ENCODE measurements around the gene PPP2R5D. TPM values are rescaled to one million over a fixed set of nuclear protein-coding genes. Genes with fewer than 3 reads are reported as not detected.

The PPP2R5D gene
- polyA plus RNA-seq, 3 donors, result 10.3 to 24.9 (median 14.9) TPM

GRCh38 chr6:43006251-43006650, 21.9 kb downstream of the PPP2R5D start:
- no peak for TF ChIP-seq CTCF (IDR thresholded peaks at IDR 0.05)
- Mint-ChIP-seq H3K27ac (peak overlapping the region in 1 of 7 donors; percentile 83), H3K4me1 (no peaks in the 10 kb centered on the region), H3K27me3 (ENCODE audit: low read depth in 3 of 3) (peaks cover 0 to 5% (median 0%) of the 10 kb centered on the region in 3 donors), H3K4me3 (no peak overlapping the region), H3K36me3 (peaks cover 51 to 54% of the 10 kb centered on the region in 2 donors), H3K9me3 (no peaks in the 10 kb centered on the region)
- peaks cover 3% of the 10 kb centered on the region for H4K20me1 ChIP-seq (ENCODE audit: insufficient read depth, low read length)
- no peaks in the 10 kb centered on the region for H3K9me3 ChIP-seq (replicated peaks in 1 of 2; ENCODE audit: control insufficient read depth in 1 of 2, insufficient read depth in 1 of 2, low read length in 2 of 2)
- H3K79me2 ChIP-seq (ENCODE audit: insufficient read depth, low read length), result no peaks in the 10 kb centered on the region
- H3K27me3 ChIP-seq (ENCODE audit: control insufficient read depth in 2 of 2, insufficient read depth in 2 of 2, low read length in 2 of 2), result no peaks in the 10 kb centered on the region
- H3K4me2 ChIP-seq (replicated peaks; ENCODE audit: extremely low read depth, low read length, poor library complexity, severe bottlenecking), result no peak overlapping the region
- no peak overlapping the region for H3K4me3 ChIP-seq (replicated peaks in 1 of 3; ENCODE audit: low read depth in 2 of 3, low read length in 3 of 3)
- H2AFZ ChIP-seq (ENCODE audit: insufficient read depth, low read depth, low read length, poor library complexity, severe bottlenecking), result no peak overlapping the region
- H3K9ac ChIP-seq (ENCODE audit: insufficient read depth, low read length, poor library complexity, severe bottlenecking), result no peak overlapping the region
- no peak overlapping the region for H3K27ac ChIP-seq (ENCODE audit: low read depth in 1 of 2, low read length in 2 of 2)
- 96% methylated on average over 6 of the region's 11 CpGs for WGBS (ENCODE audit: insufficient coverage)
- peaks cover 55 to 69% of the 10 kb centered on the region in 2 donors for H3K36me3 ChIP-seq (replicated peaks in 1 of 2; ENCODE audit: control insufficient read depth in 1 of 2, insufficient read depth in 2 of 2, low read length in 2 of 2)
- intact Hi-C loops (cut with micrococcal nuclease), result loop anchor here in 1 of 2 donors (5.0 kb wide), 1 partner anchor 136 kb away; no protein-coding TSS in a partner anchor
- DNase-seq, result no peak
- no peaks in the 10 kb centered on the region for H3K4me1 ChIP-seq (ENCODE audit: control insufficient read depth in 1 of 2, insufficient read depth in 2 of 2, low read length in 2 of 2)

DNA sequence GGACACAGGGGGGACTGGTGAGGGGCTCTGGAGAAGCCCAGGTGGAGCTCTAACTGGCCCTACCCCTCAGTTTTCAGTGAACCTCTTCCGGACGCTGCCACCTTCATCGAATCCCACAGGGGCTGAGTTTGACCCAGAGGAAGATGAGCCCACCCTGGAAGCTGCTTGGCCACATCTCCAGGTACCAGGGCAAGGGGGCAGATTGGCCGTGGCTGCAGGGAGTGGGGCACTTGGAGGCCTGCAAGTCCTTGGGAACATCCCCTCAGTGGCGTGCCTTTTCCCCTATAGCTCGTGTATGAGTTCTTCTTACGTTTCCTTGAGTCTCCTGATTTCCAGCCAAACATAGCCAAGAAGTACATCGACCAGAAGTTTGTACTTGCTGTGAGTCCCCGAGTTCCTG, 22.8 kb downstream of the PPP2R5D start:
- H3K4me3 ChIP-seq (replicated peaks in 1 of 3; ENCODE audit: low read depth in 2 of 3, low read length in 3 of 3), result no peak overlapping the region
- Mint-ChIP-seq H3K4me3 (no peak overlapping the region), H3K27ac (peak overlapping the region in 1 of 7 donors; percentile 50), H3K36me3 (peaks cover 59 to 62% of the 10 kb centered on the region in 2 donors), H3K4me1 (peaks cover 2% of the 10 kb centered on the region), H3K27me3 (ENCODE audit: low read depth in 3 of 3) (peaks cover 0 to 3% (median 0%) of the 10 kb centered on the region in 3 donors), H3K9me3 (no peaks in the 10 kb centered on the region)
- H4K20me1 ChIP-seq (ENCODE audit: insufficient read depth, low read length), result peaks cover 4% of the 10 kb centered on the region
- TF ChIP-seq CTCF (IDR thresholded peaks at IDR 0.05), result no peak
- DNase-seq, result no peak
- no peak overlapping the region for H3K9ac ChIP-seq (ENCODE audit: insufficient read depth, low read length, poor library complexity, severe bottlenecking)
- 95% methylated on average over 4 of the region's 9 CpGs for WGBS (ENCODE audit: insufficient coverage)
- H3K27ac ChIP-seq (ENCODE audit: low read depth in 1 of 2, low read length in 2 of 2), result no peak overlapping the region
- no peaks in the 10 kb centered on the region for H3K4me1 ChIP-seq (ENCODE audit: control insufficient read depth in 1 of 2, insufficient read depth in 2 of 2, low read length in 2 of 2)
- H2AFZ ChIP-seq (ENCODE audit: insufficient read depth, low read depth, low read length, poor library complexity, severe bottlenecking), result no peak overlapping the region
- no peaks in the 10 kb centered on the region for H3K27me3 ChIP-seq (ENCODE audit: control insufficient read depth in 2 of 2, insufficient read depth in 2 of 2, low read length in 2 of 2)
- no peak overlapping the region for H3K4me2 ChIP-seq (replicated peaks; ENCODE audit: extremely low read depth, low read length, poor library complexity, severe bottlenecking)
- peaks cover 64 to 78% of the 10 kb centered on the region in 2 donors for H3K36me3 ChIP-seq (replicated peaks in 1 of 2; ENCODE audit: control insufficient read depth in 1 of 2, insufficient read depth in 2 of 2, low read length in 2 of 2)
- intact Hi-C loops (cut with micrococcal nuclease), result loop anchor here in 1 of 2 donors (5.0 kb wide), 1 partner anchor 135 kb away; no protein-coding TSS in a partner anchor
- no peaks in the 10 kb centered on the region for H3K9me3 ChIP-seq (replicated peaks in 1 of 2; ENCODE audit: control insufficient read depth in 1 of 2, insufficient read depth in 1 of 2, low read length in 2 of 2)
- peaks cover 6% of the 10 kb centered on the region for H3K79me2 ChIP-seq (ENCODE audit: insufficient read depth, low read length)

Data from CD14-positive monocyte (primary cell).